Posterior cingulate gyrus (tissue), 11 donors: ENCODE measurements around the gene CDC20.

Experiments
- DNase-seq, 10 donors: peaks; one replicate each; pipeline versions ENCODE4 v3.0.0 to v3.0.0-alpha.2; 2020 to 2021; ENCODE audit warnings: mixed read lengths in 3 of 10
- intact Hi-C: fragments of 100-400 bp; cut with DNase I; formaldehyde crosslinking; loops from one replicate; pipeline ENCODE4 v1.15.1; 2023

Gene CDC20

GRCh38 chr1:43327549-43328292 lies 31.1 kb upstream of the CDC20 start:
- intact Hi-C loops: no loop called here
- no peak for DNase-seq

- DNase-seq: peak in 1 of 10 donors; percentile 55
- intact Hi-C loops: no loop called here
Observed at GRCh38 chr1:43329995-43330751, 28.6 kb upstream of the CDC20 start.

GRCh38 chr1:43331688-43332087 lies 27.1 kb upstream of the CDC20 start:
- intact Hi-C loops: no loop called here
- DNase-seq: no peak

- no peak for DNase-seq
- intact Hi-C loops: no loop called here
Observed at GRCh38 chr1:43334453-43335205, 24.2 kb upstream of the CDC20 start.

GRCh38 chr1:43337588-43337987 lies 21.2 kb upstream of the CDC20 start, which contains the start of gene MPL:
TSS of gene MPL (plus strand) at chr1:43337818. CDS start at chr1:43337849, 31 bp downstream.
- no peak for DNase-seq
- intact Hi-C loops: no loop called here

GRCh38 chr1:43338001-43338400 lies 20.8 kb upstream of the CDC20 start:
- intact Hi-C loops: no loop called here
- no peak for DNase-seq

- DNase-seq: no peak
- intact Hi-C loops: no loop called here
Observed at GRCh38 chr1:43339584-43340232, 19.1 kb upstream of the CDC20 start.

- intact Hi-C loops: no loop called here
Observed at GRCh38 chr1:43340559-43340958, 18.2 kb upstream of the CDC20 start.

GRCh38 chr1:43344267-43344850 lies 14.4 kb upstream of the CDC20 start:
- intact Hi-C loops: no loop called here
- no peak for DNase-seq

More at GRCh38 chr1:43340559-43340958, 18.2 kb upstream of the CDC20 start:
- no peak for DNase-seq

GRCh38 chr1:43345120-43345519 lies 13.7 kb upstream of the CDC20 start:
- DNase-seq: no peak
- intact Hi-C loops: no loop called here

- intact Hi-C loops: no loop called here
- no peak for DNase-seq
Observed at GRCh38 chr1:43346636-43347035, 12.1 kb upstream of the CDC20 start.

GRCh38 chr1:43348343-43348808 lies 10.4 kb upstream of the CDC20 start:
- intact Hi-C loops: no loop called here
- peak in 3 of 10 donors; percentile 21 to 34 (median 30) for DNase-seq

GRCh38 chr1:43348809-43349593 lies 9.8 kb upstream of the CDC20 start:
- intact Hi-C loops: no loop called here
- peak; percentile 43 to 95 (median 60) for DNase-seq

GRCh38 chr1:43349594-43350306 lies 9.0 kb upstream of the CDC20 start:
- DNase-seq: peak in 1 of 10 donors; percentile 16
- intact Hi-C loops: no loop called here

- intact Hi-C loops: no loop called here
- no peak for DNase-seq
Observed at GRCh38 chr1:43350976-43351375, 7.8 kb upstream of the CDC20 start.

GRCh38 chr1:43351421-43352350 lies 7.1 kb upstream of the CDC20 start:
- no peak for DNase-seq
- intact Hi-C loops: no loop called here

- DNase-seq: no peak
- intact Hi-C loops: no loop called here
Observed at GRCh38 chr1:43352351-43352705, 6.5 kb upstream of the CDC20 start.

GRCh38 chr1:43352881-43353280 lies 5.9 kb upstream of the CDC20 start:
- no peak for DNase-seq
- intact Hi-C loops: no loop called here
